Activated T-cell treated with anti-CD3 and anti-CD28 coated beads, Interleukin-2, amount 50 U/mL, for 1 hour (primary cell): Measurements from ENCODE around the gene MIOX.
A peak's percentile ranks its signal among the peaks of the same experiment; 100 is the strongest.

Experiments
- DNase-seq: peaks from one replicate; pipeline ENCODE4 v3.0.0-alpha.2; 2020

The MIOX gene

DNA sequence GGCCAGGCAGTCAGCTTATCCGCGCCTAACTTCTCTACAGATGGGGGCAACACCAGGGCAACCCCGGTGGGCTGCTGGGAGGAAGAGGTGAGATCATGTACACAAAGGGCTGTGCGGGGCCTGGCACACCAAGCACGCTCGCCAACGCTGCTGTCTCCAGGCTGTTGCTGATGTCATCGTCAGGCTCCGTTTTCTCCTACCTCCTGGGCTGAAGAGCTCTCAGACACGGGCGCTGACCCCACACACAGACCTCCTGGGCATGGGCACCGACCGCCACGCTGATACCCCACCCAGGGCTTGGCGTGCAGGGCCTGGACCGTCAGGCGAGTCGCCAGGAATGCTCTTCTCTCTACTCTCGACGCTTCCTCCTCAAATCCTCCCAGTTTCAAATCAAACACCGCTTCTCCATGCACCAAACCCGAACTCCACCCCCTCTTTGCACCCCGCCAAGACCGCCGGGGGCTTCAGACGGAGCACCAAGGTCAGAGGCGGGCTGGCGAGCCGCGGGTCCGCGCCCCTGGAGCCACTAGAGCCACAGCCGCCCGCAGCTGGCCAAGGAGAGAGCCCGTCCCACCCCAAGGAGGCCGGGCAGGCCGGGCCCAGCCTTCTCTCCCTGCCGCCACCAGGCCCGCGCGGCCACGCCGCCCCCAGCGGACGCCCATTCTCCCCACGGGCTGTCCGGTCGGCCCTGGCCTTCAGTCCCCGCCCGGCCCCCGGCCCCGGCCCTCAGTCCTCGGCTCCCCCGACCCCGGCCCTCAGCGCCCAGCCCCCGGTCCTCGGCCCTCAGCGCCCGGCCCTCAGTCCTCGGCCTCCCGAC lies 12.6 kb upstream of the MIOX start:
- DNase-seq: no peak

- peak; percentile 90 for DNase-seq
These were observed 11.7 kb upstream of the MIOX start, which contains the start of gene SBF1 for GRCh38 chr22:50474710-50475651. SBF1 (minus strand) TSS chr22:50475035; CDS start chr22:50474840, 195 bp downstream.

DNA sequence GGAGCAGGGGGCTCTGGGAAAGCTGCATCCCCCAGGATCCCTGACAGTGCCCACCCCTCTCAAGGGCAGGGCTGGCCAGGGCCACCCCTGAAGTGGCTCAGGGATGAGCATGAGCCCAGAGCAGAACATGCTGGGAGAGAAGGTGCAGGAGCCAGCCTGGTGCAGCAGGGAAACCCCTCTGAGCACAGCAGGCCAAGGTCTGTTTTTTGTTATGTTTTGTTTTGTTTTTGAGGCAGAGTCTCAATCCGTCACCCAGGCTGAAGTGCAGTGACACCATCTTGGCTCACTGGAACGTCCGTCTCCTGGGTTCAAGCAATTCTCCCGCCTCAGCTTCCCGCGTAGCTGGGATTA lies 11.0 kb upstream of the MIOX start:
- DNase-seq: no peak

GRCh38 chr22:50476868-50477267 lies 9.8 kb upstream of the MIOX start:
- no peak for DNase-seq

DNA sequence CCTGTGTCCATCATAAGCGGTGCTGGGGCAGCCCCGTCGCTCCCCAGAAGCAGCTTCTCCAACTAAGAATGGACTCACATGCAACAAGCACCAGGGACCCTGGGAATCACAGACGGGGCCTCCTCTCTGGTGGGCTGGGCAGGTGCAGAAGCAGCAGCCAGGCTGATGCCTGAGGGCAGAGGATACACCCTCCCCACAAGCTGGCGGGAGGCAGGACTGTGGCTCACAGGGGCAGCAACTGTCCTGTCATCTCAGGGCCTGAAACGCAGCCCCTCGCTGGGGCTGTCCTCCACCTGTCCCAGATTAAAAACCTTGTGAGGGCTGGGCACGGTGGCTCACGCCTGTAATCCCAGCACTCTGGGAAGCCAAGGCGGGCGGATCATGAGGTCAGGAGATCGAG lies 8.7 kb upstream of the MIOX start:
- DNase-seq: no peak

DNA sequence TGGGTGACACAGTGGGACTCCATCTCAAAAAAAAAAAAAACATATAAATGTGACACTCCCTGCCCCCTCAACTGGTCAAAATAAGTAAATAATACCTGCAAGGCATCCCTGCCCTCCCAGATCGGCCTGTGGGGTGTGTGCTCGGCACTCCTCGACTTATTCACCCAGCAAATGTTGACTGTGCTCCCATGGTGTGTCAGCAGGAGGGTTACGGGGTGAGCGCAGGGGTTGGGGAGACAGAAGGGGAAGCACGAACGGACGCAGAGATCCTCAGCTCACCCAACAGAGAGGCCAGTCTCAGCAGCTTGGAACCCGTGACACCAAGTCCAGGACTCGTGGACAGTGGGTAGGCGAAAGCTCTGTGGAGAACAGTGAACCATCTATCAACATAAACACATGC lies 6.9 kb upstream of the MIOX start:
- no peak for DNase-seq

- no peak for DNase-seq
These were observed 5.6 kb upstream of the MIOX start for GRCh38 chr22:50481045-50481439.

GRCh38 chr22:50481440-50482106 lies 5.1 kb upstream of the MIOX start, which contains the start of gene ADM2:
ADM2 (plus strand) TSS chr22:50481543; CDS start chr22:50481848, 305 bp downstream.
- peak; percentile 75 for DNase-seq

- DNase-seq: no peak
These were observed 4.3 kb upstream of the MIOX start for GRCh38 chr22:50482107-50483074.

GRCh38 chr22:50483106-50483505 lies 3.6 kb upstream of the MIOX start:
- no peak for DNase-seq

DNA sequence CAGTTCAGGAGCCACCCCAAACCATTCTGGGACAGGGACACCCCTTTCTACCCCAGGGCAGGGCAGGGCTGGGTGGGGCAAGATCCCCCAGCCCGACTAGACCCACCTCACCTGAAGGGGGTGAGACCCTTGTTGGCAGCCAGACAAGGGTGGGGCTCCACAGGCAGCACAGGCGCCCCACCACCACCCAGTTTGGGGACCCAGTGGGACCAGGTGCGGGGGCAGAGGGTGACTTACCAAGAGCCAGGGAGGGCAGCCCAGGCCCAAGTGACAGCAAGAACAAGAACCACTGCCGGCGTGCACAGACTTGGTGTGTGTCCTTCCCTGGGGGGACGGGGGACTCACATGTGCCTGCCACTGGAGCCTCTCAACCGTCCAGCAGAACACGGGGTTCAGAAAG lies 3.1 kb upstream of the MIOX start:
- DNase-seq: no peak

GRCh38 chr22:50483977-50484853 lies 2.4 kb upstream of the MIOX start:
- no peak for DNase-seq

- no peak for DNase-seq
These were observed 1.2 kb upstream of the MIOX start for GRCh38 chr22:50485221-50486131.

GRCh38 chr22:50487290-50488005 lies 789 bp downstream of the MIOX start:
- DNase-seq: no peak

GRCh38 chr22:50488006-50488677 lies 1.5 kb downstream of the MIOX start:
- no peak for DNase-seq

DNA sequence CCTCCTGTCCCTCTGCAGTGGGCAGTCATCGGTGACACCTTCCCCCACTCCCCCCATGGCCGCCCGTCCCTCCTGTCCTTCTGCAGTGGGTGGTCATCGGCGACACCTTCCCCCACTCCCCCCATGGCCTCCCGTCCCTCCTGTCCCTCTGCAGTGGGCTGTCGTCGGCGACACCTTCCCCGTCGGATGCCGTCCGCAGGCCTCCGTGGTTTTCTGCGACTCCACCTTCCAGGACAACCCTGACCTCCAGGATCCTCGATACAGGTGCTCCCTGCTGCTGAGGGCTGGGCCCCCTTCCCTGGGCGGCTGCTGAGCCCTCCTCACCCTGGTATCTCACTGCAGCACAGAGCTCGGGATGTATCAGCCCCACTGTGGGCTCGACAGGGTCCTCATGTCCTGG lies 2.2 kb downstream of the MIOX start:
- no peak for DNase-seq

- no peak for DNase-seq
These were observed 2.9 kb downstream of the MIOX start for GRCh38 chr22:50489363-50490243.
